Testis (tissue), 3 donors: Measurements from ENCODE around the gene NCAM2. TPM values are rescaled to one million over a fixed set of nuclear protein-coding genes. Genes with fewer than 3 reads are reported as not detected.

Source experiments
- DNase-seq: peaks from one replicate; pipeline ENCODE4 v3.0.0-alpha.2; 2019
- H3K27ac ChIP-seq, 2 donors: fragments of 200-600 bp; sonication (generic); one replicate each; pipeline ENCODE4 v1.5.1; 2019
- H3K27me3 ChIP-seq: fragments of 200-600 bp; sonication (generic); one replicate; pipeline ENCODE4 v1.5.1; 2019
- H3K36me3 ChIP-seq: fragments of 200-600 bp; sonication (generic); one replicate; pipeline ENCODE4 v1.5.1; 2017; ENCODE audit warnings: low read depth; ENCODE audit errors: missing control alignments
- H3K4me1 ChIP-seq: fragments of 200-600 bp; sonication (generic); one replicate; pipeline ENCODE4 v1.5.1; 2019
- H3K4me3 ChIP-seq, 2 donors: fragments of 200-600 bp; sonication (generic); one replicate each; pipeline ENCODE4 v1.5.1; 2017 to 2019
- H3K9me3 ChIP-seq: fragments of 200-600 bp; sonication (generic); one replicate; pipeline ENCODE4 v1.5.1; 2017
- CTCF ChIP-seq, 3 experiments: fragments of 450-650 bp in 2 of 3; fragments of 200-600 bp in 1 of 3; sonication (generic) in 1 of 3; IDR thresholded peaks; one replicate each; pipeline ENCODE4 v1.5.1; 2016 to 2019; ENCODE audit warnings: antibody characterized with exemption in 3 of 3, mild to moderate bottlenecking in 2 of 3, moderate library complexity in 1 of 3
- POLR2A ChIP-seq: fragments of 450-650 bp; IDR thresholded peaks from one replicate; pipeline ENCODE4 v1.6.1; 2017; ENCODE audit warnings: antibody characterized with exemption, mild to moderate bottlenecking, moderate library complexity
- WGBS, 2 donors: methylation state at CpG; one replicate each; pipeline ENCODE4 v1.1.5; 2018; 5-methylcytosine and 5-hydroxymethylcytosine counted together
- intact Hi-C: fragments of 100-400 bp; cut with DNase I; formaldehyde crosslinking; loops from one replicate; pipeline ENCODE4 v1.15.1; 2023; ENCODE audit warnings: low total_unique reads
- polyA plus RNA-seq: library from polyadenylated mRNA; stranded (reverse); fragments of 350-450 nt; fragmentation: Illumina TruSeq; extraction: RNeasy Lipid Tissue Mini Kit (QIAGEN cat#74804); gene quantifications from one replicate; pipeline ENCODE4 v1.2.3, GENCODE V29; 2014; ENCODE audit warnings: low read depth, low replicate concordance; ENCODE audit not compliant: insufficient read depth
- total RNA-seq, 2 donors: library from RNA; depleted of rRNA; stranded (reverse); fragments of >200 nt; gene quantifications; one replicate each; pipeline ENCODE4 v1.2.3, GENCODE V29; 2016

NCAM2 gene
- total and polyA plus RNA-seq, 3 donors from 2014 or later: 22.4 to 26.9 (median 26.1) TPM

GRCh38 chr21:21151231-21151630 is 153.0 kb downstream of the NCAM2 start:
- TF ChIP-seq CTCF (IDR thresholded peaks at IDR 0.05): no peak
- no peak for TF ChIP-seq POLR2A
- intact Hi-C loops: no loop called here

GRCh38 chr21:21156397-21156796 is 158.2 kb downstream of the NCAM2 start:
- no peak for TF ChIP-seq CTCF (IDR thresholded peaks at IDR 0.05)
- no peak for TF ChIP-seq POLR2A
- H3K27ac ChIP-seq: no peak overlapping the region
- no peak overlapping the region for H3K4me3 ChIP-seq
- intact Hi-C loops: no loop called here
- no peaks in the 10 kb centered on the region for H3K4me1 ChIP-seq
- H3K27me3 ChIP-seq: no peaks in the 10 kb centered on the region
- no peaks in the 10 kb centered on the region for H3K36me3 ChIP-seq
- H3K9me3 ChIP-seq: no peaks in the 10 kb centered on the region
- no peak for DNase-seq

More at GRCh38 chr21:21151231-21151630, 153.0 kb downstream of the NCAM2 start:
- no peak overlapping the region for H3K27ac ChIP-seq
- no peaks in the 10 kb centered on the region for H3K9me3 ChIP-seq
- no peak overlapping the region for H3K4me3 ChIP-seq
- no peaks in the 10 kb centered on the region for H3K36me3 ChIP-seq
- 77 to 89% methylated on average over 3 of the region's 3 CpGs for WGBS, 2 donors
- no peaks in the 10 kb centered on the region for H3K27me3 ChIP-seq
- no peak for DNase-seq
- no peaks in the 10 kb centered on the region for H3K4me1 ChIP-seq

GRCh38 chr21:21156957-21157356 is 158.7 kb downstream of the NCAM2 start:
- DNase-seq: no peak
- Histone ChIP-seq H3K4me3 (no peak overlapping the region), H3K27me3 (no peaks in the 10 kb centered on the region), H3K27ac (no peak overlapping the region), H3K4me1 (no peaks in the 10 kb centered on the region), H3K36me3 (no peaks in the 10 kb centered on the region), H3K9me3 (no peaks in the 10 kb centered on the region)
- 65 to 70% methylated on average over 4 of the region's 4 CpGs for WGBS, 2 donors
- TF ChIP-seq POLR2A: no peak
- TF ChIP-seq CTCF (IDR thresholded peaks at IDR 0.05): no peak
- intact Hi-C loops: no loop called here

GRCh38 chr21:21158376-21158918 is 160.2 kb downstream of the NCAM2 start:
- WGBS, 2 donors: 94 to 96% methylated on average over 12 of the region's 12 CpGs
- no peaks in the 10 kb centered on the region for H3K9me3 ChIP-seq

More at GRCh38 chr21:21158376-21158918, 160.2 kb downstream of the NCAM2 start:
- TF ChIP-seq CTCF (IDR thresholded peaks at IDR 0.05) (no peak), POLR2A (no peak)
- H3K27me3 ChIP-seq: no peaks in the 10 kb centered on the region
- no peak overlapping the region for H3K4me3 ChIP-seq
- H3K27ac ChIP-seq: no peak overlapping the region
- no peaks in the 10 kb centered on the region for H3K36me3 ChIP-seq
- no peaks in the 10 kb centered on the region for H3K4me1 ChIP-seq
- no peak for DNase-seq
- intact Hi-C loops: no loop called here
